ENCODE data around the gene PRKN.

DNA sequence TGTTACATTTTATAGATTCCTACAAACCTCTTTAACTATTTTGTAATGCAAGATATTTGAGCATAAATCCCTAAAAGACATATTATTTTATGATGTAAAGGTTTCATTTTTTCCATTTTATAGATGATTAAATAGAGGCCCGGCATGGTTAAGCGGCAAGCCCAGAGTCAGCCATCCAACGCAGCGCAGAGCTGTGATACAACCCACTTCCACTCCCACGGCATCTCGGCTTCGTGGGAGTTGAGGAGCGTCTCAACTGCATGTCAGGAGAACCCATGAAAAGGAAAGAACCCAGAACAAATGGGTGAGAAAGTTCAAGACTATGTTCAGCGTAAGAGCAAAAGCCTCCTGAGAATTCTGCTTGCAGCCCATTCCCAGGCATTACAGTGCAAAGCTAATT is 488.2 kb downstream of the PRKN start:
- TF ChIP-seq, protein P1, sequence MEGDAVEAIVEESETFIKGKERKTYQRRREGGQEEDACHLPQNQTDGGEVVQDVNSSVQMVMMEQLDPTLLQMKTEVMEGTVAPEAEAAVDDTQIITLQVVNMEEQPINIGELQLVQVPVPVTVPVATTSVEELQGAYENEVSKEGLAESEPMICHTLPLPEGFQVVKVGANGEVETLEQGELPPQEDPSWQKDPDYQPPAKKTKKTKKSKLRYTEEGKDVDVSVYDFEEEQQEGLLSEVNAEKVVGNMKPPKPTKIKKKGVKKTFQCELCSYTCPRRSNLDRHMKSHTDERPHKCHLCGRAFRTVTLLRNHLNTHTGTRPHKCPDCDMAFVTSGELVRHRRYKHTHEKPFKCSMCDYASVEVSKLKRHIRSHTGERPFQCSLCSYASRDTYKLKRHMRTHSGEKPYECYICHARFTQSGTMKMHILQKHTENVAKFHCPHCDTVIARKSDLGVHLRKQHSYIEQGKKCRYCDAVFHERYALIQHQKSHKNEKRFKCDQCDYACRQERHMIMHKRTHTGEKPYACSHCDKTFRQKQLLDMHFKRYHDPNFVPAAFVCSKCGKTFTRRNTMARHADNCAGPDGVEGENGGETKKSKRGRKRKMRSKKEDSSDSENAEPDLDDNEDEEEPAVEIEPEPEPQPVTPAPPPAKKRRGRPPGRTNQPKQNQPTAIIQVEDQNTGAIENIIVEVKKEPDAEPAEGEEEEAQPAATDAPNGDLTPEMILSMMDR (IDR thresholded peaks at IDR 0.05; ENCODE audit: insufficient read depth, low read length), result no peak
- TF ChIP-seq REST (IDR thresholded peaks at IDR 0.05; ENCODE audit: insufficient replicate concordance, low read depth), result no peak
